Measurements from ENCODE around the gene C10orf53.
"Not testable (repeated sequence)": the region's sequence is repeated elsewhere in the genome, so short reads cannot be mapped to it uniquely, and the experiment has no call there.

Gene C10orf53

DNA sequence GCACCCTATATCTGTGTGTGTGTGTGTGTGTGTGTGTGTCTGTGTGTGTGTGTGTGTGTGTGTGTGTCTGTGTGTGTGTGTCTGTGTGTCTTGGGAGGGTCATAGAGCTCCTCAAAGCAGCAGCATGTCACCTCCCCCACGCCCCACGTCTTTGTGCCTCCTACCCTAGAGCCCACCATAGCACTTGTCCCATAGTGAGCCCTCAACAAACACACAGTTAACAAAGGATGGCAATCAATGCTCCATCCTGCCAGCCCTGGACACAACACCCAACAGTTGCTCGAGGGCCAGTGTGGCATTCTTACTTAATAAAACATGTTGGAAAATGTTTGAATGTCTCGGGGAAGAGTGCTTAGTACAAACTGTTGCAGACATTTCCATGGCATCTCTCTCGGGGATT lies 30.5 kb downstream of the C10orf53 start:
- DNase-seq (ENCODE audit: low spot score in 2 of 2): no peak
- Mint-ChIP-seq H3K4me3 (no peak overlapping the region), H3K36me3 (ENCODE audit: insufficient read depth) (no peaks in the 10 kb centered on the region), H3K4me1 (no peaks in the 10 kb centered on the region), H3K27me3 (peaks cover 52% of the 10 kb centered on the region), H3K9me3 (no peaks in the 10 kb centered on the region), H3K27ac (ENCODE audit: low read depth) (no peak overlapping the region)
- ATAC-seq (replicated peaks; ENCODE audit: extremely low read depth, poor library complexity, severe bottlenecking): no peak

- Mint-ChIP-seq H3K9me3 (no peaks in the 10 kb centered on the region), H3K27me3 (peaks cover 52% of the 10 kb centered on the region), H3K27ac (ENCODE audit: low read depth) (no peak overlapping the region), H3K36me3 (ENCODE audit: insufficient read depth) (no peaks in the 10 kb centered on the region), H3K4me3 (no peak overlapping the region), H3K4me1 (no peaks in the 10 kb centered on the region)
- ATAC-seq (replicated peaks; ENCODE audit: extremely low read depth, poor library complexity, severe bottlenecking): no peak
- DNase-seq (ENCODE audit: low spot score in 2 of 2): no peak
These were observed 31.5 kb downstream of the C10orf53 start for GRCh38 chr10:49710966-49711365.

DNA sequence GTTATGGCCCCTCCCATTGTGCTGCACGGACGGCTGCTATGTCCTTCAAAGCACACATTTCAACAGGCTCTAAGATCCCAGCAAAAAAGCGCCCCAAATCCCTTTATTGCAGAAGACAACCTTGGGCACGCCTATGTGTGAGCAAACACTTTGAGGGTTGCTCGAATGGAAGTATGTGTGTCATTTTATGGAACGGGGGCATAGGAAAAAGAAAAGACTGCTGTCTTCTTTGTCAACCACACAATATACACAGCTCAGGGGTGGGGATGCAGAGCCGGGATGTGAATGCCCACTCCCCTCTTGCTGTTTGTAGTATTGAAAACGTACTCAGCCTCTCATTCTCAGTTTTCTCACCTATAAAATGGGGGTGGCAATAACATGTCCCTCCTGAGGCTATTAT lies 32.0 kb downstream of the C10orf53 start:
- DNase-seq (ENCODE audit: low spot score in 2 of 2) (no peak), ATAC-seq (replicated peaks; ENCODE audit: extremely low read depth, poor library complexity, severe bottlenecking) (no peak)
- Mint-ChIP-seq H3K4me3 (no peak overlapping the region), H3K9me3 (no peaks in the 10 kb centered on the region), H3K27me3 (peaks cover 52% of the 10 kb centered on the region), H3K27ac (ENCODE audit: low read depth) (no peak overlapping the region), H3K36me3 (ENCODE audit: insufficient read depth) (no peaks in the 10 kb centered on the region), H3K4me1 (no peaks in the 10 kb centered on the region)

DNA sequence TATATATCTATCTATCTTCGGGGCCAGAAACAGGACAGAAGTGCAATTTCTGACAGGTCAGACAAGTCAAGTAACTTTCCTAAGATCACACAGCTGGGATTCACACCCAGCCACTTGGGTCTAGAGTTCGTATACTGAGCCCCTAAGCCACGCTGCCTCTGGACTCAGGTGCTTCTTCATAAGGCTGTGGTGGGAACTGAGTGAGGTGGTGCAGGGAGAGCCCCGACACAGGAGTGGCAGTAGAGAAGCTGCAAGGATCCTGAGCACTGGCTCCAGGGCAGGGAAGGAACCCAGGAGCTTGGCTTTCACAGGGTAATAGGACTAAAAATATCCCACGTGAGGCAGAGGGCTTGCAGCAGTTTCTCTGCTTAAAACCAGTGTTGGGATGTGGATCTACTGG lies 33.8 kb downstream of the C10orf53 start:
- H3K27me3 Mint-ChIP-seq: peaks cover 52% of the 10 kb centered on the region
- H3K4me3 Mint-ChIP-seq: no peak overlapping the region
- DNase-seq (ENCODE audit: low spot score in 2 of 2): no peak
- H3K27ac Mint-ChIP-seq (ENCODE audit: low read depth): no peak overlapping the region
- ATAC-seq (replicated peaks; ENCODE audit: extremely low read depth, poor library complexity, severe bottlenecking): no peak
- H3K9me3 Mint-ChIP-seq: no peaks in the 10 kb centered on the region
- H3K36me3 Mint-ChIP-seq (ENCODE audit: insufficient read depth): no peaks in the 10 kb centered on the region
- H3K4me1 Mint-ChIP-seq: no peaks in the 10 kb centered on the region

GRCh38 chr10:49715157-49715556 lies 35.7 kb downstream of the C10orf53 start:
- H3K27ac Mint-ChIP-seq (ENCODE audit: low read depth); H3K4me1 Mint-ChIP-seq; DNase-seq (ENCODE audit: low spot score in 2 of 2); H3K9me3 Mint-ChIP-seq; ATAC-seq (replicated peaks; ENCODE audit: extremely low read depth, poor library complexity, severe bottlenecking); H3K36me3 Mint-ChIP-seq (ENCODE audit: insufficient read depth); H3K4me3 Mint-ChIP-seq: not testable (repeated sequence)
- H3K27me3 Mint-ChIP-seq: peaks cover 39% of the 10 kb centered on the region

DNA sequence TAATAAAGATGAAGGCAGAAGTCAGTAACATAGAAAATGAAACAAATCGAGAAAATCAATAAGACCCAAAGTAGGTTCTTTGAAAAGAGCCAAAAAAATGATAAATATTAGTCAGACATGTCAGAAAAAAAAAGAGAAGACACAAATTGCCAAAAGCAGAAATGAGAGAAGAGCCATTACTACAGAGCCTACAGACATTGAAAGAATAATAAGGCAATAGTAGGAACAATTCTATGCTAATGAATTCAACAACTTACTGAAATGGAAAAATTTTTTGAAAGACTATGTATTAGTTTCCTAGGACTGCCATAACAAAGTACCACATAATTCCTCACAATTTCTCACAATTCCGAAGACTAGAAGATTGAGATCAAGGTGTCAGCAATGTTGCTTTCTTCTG lies 47.1 kb downstream of the C10orf53 start:
- DNase-seq (ENCODE audit: low spot score in 2 of 2) (no peak), ATAC-seq (replicated peaks; ENCODE audit: extremely low read depth, poor library complexity, severe bottlenecking) (no peak)
- H3K4me3 Mint-ChIP-seq: no peak overlapping the region
- no peaks in the 10 kb centered on the region for H3K4me1 Mint-ChIP-seq
- peaks cover 11% of the 10 kb centered on the region for H3K9me3 Mint-ChIP-seq
- H3K27me3 Mint-ChIP-seq: peaks cover 4% of the 10 kb centered on the region
- no peak overlapping the region for H3K27ac Mint-ChIP-seq (ENCODE audit: low read depth)
- peaks cover 2% of the 10 kb centered on the region for H3K36me3 Mint-ChIP-seq (ENCODE audit: insufficient read depth)

GRCh38 chr10:49733866-49734265 lies 54.4 kb downstream of the C10orf53 start:
- Mint-ChIP-seq H3K27ac (ENCODE audit: low read depth) (no peak overlapping the region), H3K27me3 (peaks cover 9% of the 10 kb centered on the region), H3K9me3 (no peaks in the 10 kb centered on the region), H3K4me3 (no peak overlapping the region), H3K4me1 (no peaks in the 10 kb centered on the region), H3K36me3 (ENCODE audit: insufficient read depth) (no peaks in the 10 kb centered on the region)
- DNase-seq (ENCODE audit: low spot score in 2 of 2) (no peak), ATAC-seq (replicated peaks; ENCODE audit: extremely low read depth, poor library complexity, severe bottlenecking) (no peak)

- Mint-ChIP-seq H3K27me3 (peaks cover 9% of the 10 kb centered on the region), H3K9me3 (no peaks in the 10 kb centered on the region), H3K27ac (ENCODE audit: low read depth) (no peak overlapping the region), H3K4me3 (no peak overlapping the region), H3K36me3 (ENCODE audit: insufficient read depth) (no peaks in the 10 kb centered on the region), H3K4me1 (no peaks in the 10 kb centered on the region)
- ATAC-seq (replicated peaks; ENCODE audit: extremely low read depth, poor library complexity, severe bottlenecking) (no peak), DNase-seq (ENCODE audit: low spot score in 2 of 2) (no peak)
These were observed 55.2 kb downstream of the C10orf53 start for GRCh38 chr10:49734676-49735075.

DNA sequence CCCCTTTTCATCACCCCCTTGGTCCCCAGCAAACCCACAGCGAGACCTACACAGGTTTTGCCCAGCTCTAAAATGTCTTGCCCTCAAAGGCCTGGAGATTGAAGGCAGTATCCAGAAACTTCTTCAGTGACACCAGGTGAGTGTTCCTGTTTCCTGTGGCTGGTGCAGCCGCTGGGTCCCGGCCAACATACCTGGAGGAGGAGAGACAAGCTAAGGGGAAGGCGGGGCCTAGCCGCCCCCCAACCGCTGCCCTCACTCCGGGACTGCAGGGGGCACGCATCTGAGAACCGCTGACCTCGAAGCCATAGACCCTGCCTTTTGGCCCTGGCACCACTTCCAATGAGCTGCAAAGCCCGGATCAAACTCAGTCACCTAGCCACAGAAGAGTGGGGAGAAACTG lies 55.7 kb downstream of the C10orf53 start:
- Mint-ChIP-seq H3K9me3 (no peaks in the 10 kb centered on the region), H3K27ac (ENCODE audit: low read depth) (no peak overlapping the region), H3K4me3 (no peak overlapping the region), H3K36me3 (ENCODE audit: insufficient read depth) (no peaks in the 10 kb centered on the region), H3K27me3 (peaks cover 9% of the 10 kb centered on the region), H3K4me1 (no peaks in the 10 kb centered on the region)
- DNase-seq (ENCODE audit: low spot score in 2 of 2) (no peak), ATAC-seq (replicated peaks; ENCODE audit: extremely low read depth, poor library complexity, severe bottlenecking) (no peak)

DNA sequence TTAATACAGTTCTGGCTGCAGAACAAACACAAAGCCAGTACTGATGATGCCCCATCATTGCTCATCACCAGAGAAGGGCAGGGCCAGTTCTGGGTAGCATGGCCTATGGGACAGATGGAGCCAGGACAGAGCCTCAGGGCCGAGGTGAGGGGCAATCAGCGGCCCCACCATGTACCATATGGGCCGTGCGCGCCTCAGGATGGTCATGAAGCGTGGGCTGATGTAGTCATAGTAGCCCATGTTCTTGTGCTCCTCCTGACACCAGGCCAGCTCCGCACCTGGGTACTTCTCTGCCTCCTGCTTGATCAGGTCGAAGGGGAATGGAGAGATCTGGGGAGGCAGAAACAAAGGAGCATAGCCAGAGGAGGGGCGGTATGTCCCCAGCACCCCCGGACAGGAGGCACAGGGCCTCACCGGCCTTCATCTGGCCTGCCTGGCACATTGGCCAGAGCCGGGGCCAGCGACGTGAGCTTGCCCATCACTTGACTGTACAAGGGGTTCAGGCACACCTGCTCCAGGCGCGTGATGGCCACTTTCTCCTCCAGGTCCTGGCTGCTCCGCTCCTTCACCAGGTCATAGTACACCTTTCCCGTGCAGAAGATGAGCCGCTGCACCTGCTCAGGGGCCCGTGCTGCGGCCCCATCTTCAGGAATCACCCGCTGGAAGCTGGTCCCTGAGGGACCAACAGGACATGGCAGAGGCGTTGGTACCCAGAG lies 56.6 kb downstream of the C10orf53 start:
- ATAC-seq (replicated peaks; ENCODE audit: extremely low read depth, poor library complexity, severe bottlenecking): no peak
- no peaks in the 10 kb centered on the region for H3K4me1 Mint-ChIP-seq
- H3K27me3 Mint-ChIP-seq: peaks cover 9% of the 10 kb centered on the region
- no peak overlapping the region for H3K27ac Mint-ChIP-seq (ENCODE audit: low read depth)
- no peak overlapping the region for H3K4me3 Mint-ChIP-seq
- no peak for DNase-seq (ENCODE audit: low spot score in 2 of 2)
- no peaks in the 10 kb centered on the region for H3K9me3 Mint-ChIP-seq
- no peaks in the 10 kb centered on the region for H3K36me3 Mint-ChIP-seq (ENCODE audit: insufficient read depth)

GRCh38 chr10:49736564-49737113 lies 57.2 kb downstream of the C10orf53 start:
- Mint-ChIP-seq H3K27me3 (peaks cover 9% of the 10 kb centered on the region), H3K4me3 (no peak overlapping the region), H3K27ac (ENCODE audit: low read depth) (no peak overlapping the region), H3K36me3 (ENCODE audit: insufficient read depth) (no peaks in the 10 kb centered on the region), H3K9me3 (no peaks in the 10 kb centered on the region), H3K4me1 (no peaks in the 10 kb centered on the region)
- no peak for DNase-seq (ENCODE audit: low spot score in 2 of 2)
- ATAC-seq (replicated peaks; ENCODE audit: extremely low read depth, poor library complexity, severe bottlenecking): no peak

DNA sequence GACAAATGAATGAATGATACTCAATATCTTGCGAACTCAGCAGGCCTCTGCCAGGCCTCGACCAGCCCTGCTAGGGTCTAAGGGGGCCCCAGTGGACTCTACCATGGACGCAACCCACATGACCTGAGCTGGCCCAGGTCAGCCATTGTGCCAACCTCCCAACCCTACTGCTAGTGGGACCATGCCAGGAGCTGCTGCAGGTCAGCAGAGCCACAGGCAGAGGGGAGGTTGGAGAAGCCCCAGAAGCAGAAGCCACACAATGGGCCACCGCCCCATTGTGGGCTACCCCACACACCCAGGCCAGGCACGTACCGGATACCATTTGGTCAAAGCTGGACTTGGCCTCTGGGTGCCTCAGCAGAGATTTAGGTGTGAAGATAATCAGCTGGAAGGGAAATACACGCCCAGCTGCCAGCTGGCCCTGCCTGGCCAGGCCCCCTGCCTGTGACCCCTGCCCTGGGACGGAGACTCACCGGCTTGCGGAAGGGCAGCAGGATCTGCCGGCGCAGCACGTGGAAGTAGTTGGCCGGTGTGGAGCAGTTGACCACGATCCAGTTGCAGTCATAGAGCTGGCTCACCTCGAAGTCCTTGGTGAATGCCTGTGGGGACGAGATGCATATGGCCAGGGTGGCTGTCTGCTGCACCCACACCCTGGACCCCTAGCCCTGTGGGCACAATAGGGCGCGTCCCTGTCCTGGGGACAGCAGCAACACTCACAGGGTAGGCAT lies 58.2 kb downstream of the C10orf53 start:
- no peaks in the 10 kb centered on the region for H3K4me1 Mint-ChIP-seq
- H3K4me3 Mint-ChIP-seq: no peak overlapping the region
- no peak overlapping the region for H3K27ac Mint-ChIP-seq (ENCODE audit: low read depth)
- H3K36me3 Mint-ChIP-seq (ENCODE audit: insufficient read depth): no peaks in the 10 kb centered on the region
- H3K9me3 Mint-ChIP-seq: no peaks in the 10 kb centered on the region
- ATAC-seq (replicated peaks; ENCODE audit: extremely low read depth, poor library complexity, severe bottlenecking) (no peak), DNase-seq (ENCODE audit: low spot score in 2 of 2) (no peak)
- H3K27me3 Mint-ChIP-seq: peaks cover 9% of the 10 kb centered on the region

Data from central memory CD8-positive, alpha-beta T cell (primary cell).